ENCODE results near the gene SYT6.

Gene SYT6, protein sequence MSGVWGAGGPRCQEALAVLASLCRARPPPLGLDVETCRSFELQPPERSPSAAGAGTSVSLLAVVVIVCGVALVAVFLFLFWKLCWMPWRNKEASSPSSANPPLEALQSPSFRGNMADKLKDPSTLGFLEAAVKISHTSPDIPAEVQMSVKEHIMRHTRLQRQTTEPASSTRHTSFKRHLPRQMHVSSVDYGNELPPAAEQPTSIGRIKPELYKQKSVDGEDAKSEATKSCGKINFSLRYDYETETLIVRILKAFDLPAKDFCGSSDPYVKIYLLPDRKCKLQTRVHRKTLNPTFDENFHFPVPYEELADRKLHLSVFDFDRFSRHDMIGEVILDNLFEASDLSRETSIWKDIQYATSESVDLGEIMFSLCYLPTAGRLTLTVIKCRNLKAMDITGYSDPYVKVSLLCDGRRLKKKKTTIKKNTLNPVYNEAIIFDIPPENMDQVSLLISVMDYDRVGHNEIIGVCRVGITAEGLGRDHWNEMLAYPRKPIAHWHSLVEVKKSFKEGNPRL

DNA sequence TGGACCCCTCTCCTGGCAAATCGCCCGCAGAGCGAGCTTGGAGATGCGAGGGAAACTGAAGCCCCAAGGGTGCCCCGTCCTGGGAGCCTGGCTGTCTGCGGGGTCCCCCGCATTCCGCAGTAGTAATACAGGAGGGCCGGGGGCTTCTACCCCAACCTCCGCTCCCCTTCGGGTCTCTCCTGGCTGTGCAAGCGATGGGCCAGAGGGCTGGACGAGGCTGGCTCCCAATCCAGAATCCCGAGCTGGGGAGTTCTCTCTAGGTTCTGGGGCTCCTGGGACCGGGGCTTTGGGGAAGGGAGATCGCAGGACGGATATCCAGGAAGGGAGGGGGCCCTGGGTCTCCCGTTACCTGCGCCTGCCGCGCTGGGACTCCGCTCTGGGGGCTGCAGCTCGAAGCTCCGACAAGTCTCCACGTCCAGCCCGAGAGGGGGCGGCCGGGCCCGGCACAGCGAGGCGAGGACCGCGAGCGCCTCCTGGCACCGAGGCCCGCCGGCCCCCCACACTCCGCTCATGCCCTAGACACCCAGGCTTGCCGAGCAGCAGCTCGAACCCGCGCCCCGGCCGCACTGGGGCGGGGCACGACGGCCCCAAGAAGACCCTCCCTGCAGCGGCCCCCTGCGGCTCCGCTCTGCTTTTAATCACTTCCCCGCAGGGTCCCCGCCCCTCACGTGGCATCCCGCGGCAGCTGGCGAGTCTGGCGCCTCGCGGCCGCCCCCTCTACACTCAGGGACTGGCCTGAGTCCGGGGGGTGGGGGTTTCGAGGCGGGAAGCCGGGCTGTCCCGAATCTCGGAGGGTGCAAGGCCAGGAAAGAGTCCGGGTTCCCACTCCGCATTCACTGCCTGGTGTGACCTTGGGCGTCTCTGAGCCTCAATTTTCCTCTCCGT lies at the start of gene SYT6:
Gene SYT6 (minus strand): TSS at position 609 of the 885 bp plus-strand sequence. CDS start 97 bp downstream, at position 512.
- DNase-seq: no peak

- no peak for DNase-seq
These were observed 47.8 kb upstream of the SYT6 start for GRCh38 chr1:114201486-114201885.

- no peak for DNase-seq
These were observed 45.4 kb upstream of the SYT6 start for GRCh38 chr1:114199017-114199594.

GRCh38 chr1:114196992-114197907 lies 43.6 kb upstream of the SYT6 start:
- no peak for DNase-seq

DNA sequence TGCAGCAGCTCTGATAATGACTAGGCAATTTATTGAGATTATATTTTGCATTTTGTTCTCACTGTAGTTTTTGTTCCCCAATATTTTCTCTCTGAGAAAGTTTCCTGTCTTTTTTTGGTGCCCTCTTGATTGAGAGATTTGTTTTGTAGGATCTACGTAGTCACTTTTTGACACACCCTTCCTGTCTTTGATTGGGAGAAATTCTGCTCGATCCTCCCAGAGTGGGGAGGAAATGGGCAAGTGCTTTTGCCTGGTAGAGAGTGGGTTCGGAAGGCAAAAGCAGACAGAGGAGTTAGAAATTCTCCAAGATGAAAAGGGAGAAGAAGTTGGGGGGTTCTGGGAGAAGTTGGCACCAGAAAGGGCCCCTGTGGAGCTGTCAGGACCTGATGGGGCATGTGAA lies 42.1 kb upstream of the SYT6 start:
- no peak for DNase-seq

DNA sequence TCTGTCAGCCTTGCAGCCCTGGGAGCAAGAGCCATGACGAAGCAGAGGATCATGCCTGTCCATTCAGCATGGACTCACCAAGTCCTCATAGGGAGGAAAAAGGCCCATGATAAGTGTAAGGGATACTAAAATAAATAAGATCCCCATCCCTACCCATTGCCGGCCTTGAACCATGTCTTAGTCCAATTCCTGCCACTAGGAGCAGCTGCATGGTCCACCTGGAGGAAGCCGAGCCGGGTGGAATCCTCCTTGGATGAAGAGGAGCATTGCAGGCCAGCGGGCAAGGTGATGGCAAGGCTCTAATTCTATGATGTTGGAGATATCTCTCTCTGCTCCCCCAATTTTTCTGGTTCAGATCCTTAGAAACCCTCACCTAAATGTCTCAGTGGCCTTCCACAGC lies 38.7 kb upstream of the SYT6 start:
- DNase-seq: no peak

GRCh38 chr1:114189398-114189797 lies 35.7 kb upstream of the SYT6 start:
- DNase-seq: no peak

DNA sequence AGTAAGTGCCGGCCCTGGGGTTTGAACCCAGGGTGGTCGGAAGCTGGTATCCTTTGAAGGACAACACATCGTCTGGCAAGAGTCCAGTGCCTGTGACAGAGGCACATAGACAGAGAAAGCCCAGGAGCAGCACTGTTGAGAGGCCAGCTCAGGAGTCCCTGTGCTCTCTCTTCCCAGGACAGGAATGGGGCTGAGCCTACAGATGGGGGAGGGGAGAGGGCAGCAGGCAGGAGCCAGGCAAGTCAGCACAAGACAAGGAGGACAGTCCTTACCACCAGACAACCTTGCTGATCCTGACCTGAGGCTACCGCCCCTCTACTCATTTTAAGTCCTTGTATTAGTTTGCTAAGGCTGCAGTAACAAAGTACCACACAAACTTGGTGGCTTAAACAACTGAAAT lies 27.7 kb upstream of the SYT6 start:
- no peak for DNase-seq

DNA sequence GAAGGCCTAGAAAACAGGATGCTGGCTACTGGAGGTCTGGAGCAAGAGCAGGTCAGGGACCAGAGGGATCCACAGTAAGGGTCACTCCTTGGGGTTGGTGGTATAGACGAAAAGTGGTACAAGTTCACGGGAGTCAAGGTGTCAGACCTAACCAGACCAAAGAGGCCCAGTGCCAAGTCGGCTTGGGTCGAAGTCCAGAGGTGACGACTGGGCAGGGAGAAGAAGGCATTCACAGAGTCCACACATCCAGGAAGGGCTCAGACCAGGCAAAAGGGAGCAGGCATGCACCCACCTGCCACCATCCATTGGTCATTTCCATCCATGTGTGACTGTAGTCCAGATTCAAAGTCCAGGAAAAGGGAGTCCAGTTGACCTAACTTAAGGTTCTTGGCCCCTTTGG lies 27.1 kb upstream of the SYT6 start:
- DNase-seq: no peak

- no peak for DNase-seq
These were observed 25.3 kb upstream of the SYT6 start for GRCh38 chr1:114178936-114179335.

- DNase-seq: no peak
These were observed 23.6 kb upstream of the SYT6 start for GRCh38 chr1:114177282-114177681.

- DNase-seq: no peak
These were observed 22.7 kb upstream of the SYT6 start for GRCh38 chr1:114176366-114176765.

DNA sequence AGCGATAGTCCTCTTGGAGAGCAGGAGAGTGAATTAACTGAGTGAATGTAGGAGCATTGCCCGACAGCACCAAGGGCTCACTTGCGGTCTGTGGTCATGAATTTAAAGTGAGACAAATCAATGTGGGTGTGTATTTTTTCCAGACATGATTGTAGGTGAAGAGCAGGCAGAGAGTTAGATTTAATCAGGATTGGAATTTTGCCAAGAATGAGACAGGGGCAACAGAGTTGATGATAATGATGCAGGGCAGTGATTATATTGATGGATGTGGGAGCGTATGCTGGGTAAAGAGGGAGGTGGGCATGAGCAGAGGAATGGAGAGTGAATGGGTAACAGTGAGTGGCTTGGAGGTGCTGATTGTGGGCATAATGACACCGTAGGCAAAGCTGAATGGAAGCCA lies 20.0 kb upstream of the SYT6 start:
- no peak for DNase-seq

- DNase-seq: no peak
These were observed 15.8 kb upstream of the SYT6 start for GRCh38 chr1:114169509-114169908.

DNA sequence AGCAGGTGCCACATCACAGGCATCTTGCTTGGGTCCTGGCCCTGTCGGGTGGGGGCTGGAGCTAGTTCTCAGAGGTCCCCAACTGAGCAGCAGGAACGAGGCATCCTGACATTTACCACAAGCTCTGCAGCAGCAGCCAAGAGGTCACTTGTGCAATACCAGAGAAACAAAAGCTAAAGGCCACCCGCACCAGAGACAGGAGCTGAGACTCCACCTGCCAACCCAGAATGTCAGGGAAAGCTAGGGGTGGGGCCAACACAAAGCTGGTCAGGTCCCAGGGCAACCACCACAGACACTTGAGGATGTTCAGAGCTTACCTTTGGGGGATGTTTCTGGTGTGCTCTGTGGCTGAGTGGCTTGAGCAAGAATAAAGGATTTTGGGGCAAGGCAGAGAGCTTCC lies 13.6 kb upstream of the SYT6 start:
- no peak for DNase-seq

GRCh38 chr1:114164840-114165543 lies 11.3 kb upstream of the SYT6 start:
- no peak for DNase-seq

GRCh38 chr1:114159941-114160340 lies 6.3 kb upstream of the SYT6 start:
- no peak for DNase-seq

GRCh38 chr1:114157275-114157660 lies 3.6 kb upstream of the SYT6 start:
- DNase-seq: no peak

- no peak for DNase-seq
These were observed 3.0 kb upstream of the SYT6 start for GRCh38 chr1:114156538-114157274.

GRCh38 chr1:114155706-114156105 lies 2.0 kb upstream of the SYT6 start:
- no peak for DNase-seq

DNA sequence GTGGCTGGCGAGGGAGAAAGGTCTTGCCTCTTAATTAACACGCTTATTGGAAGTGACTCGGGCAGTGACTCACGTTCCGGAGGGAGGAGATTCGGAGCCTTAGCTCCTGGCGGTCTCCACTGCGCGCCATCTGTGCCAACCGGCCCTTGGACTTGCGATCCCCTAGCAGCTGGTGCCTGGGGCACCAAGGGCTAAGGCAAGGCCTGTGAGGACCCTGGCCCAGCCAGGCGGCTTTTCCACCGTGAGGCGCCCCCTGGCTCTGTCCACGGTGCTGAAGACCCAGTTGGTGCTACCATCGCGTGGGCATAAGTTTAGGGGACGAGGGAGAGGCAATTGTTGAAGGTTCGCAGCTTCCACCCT lies 1.3 kb upstream of the SYT6 start:
- no peak for DNase-seq
